ENCODE data around the gene STK38L. TPM values are rescaled to one million over a fixed set of nuclear protein-coding genes. Genes with fewer than 3 reads are reported as not detected.

The STK38L gene
- total RNA-seq, 1 experiment from 2014 or later: 25.2 TPM

GRCh38 chr12:27343255-27344000 lies 99.3 kb downstream of the STK38L start:
- TF ChIP-seq POLR2AphosphoS5 (IDR thresholded peaks at IDR 0.05; ENCODE audit: low read depth, low read length): no peak
- no peak for TF ChIP-seq SIN3A (IDR thresholded peaks at IDR 0.05; ENCODE audit: borderline replicate concordance, insufficient read depth, low read depth, low read length)
- no peak for TF ChIP-seq TCF7L2 (IDR thresholded peaks at IDR 0.05; ENCODE audit: low read depth, low read length)
- TF ChIP-seq REST (IDR thresholded peaks at IDR 0.05; ENCODE audit: insufficient read depth in 1 of 2, low read depth in 2 of 2, low read length in 1 of 2): no peak
- TF ChIP-seq CTCF (IDR thresholded peaks at IDR 0.05): no peak
- in situ Hi-C loops (cut with HindIII; ENCODE audit: low pct_unique_long_range_greater_than_20kb, low sequenced_read_pairs) (no loop called here), intact Hi-C loops (cut with micrococcal nuclease; ENCODE audit: unreplicated experiment) (no loop called here)
- DNase-seq (ENCODE audit: low read depth, low spot score) (peak; percentile 97), ATAC-seq (peak; percentile 92)
- peaks cover 19% of the 10 kb centered on the region; the same call in 1 of the 2 replicates for H3K4me1 ChIP-seq (ENCODE audit: control insufficient read depth, insufficient read depth, low read length)
- ChIA-PET POLR2A (no interaction called here), CTCF (no interaction called here)
- H3K9me3 ChIP-seq (ENCODE audit: control insufficient read depth, insufficient read depth, low read depth, low read length): no peaks in the 10 kb centered on the region
- H3K27me3 ChIP-seq (ENCODE audit: control insufficient read depth, insufficient read depth, low read length): no peaks in the 10 kb centered on the region
- no peaks in the 10 kb centered on the region for H3K36me3 ChIP-seq (ENCODE audit: control insufficient read depth, insufficient read depth, low read length)
- no peak overlapping the region for H3K27ac ChIP-seq (ENCODE audit: low read length)
- no peak overlapping the region for H3K4me3 ChIP-seq (ENCODE audit: low read depth in 2 of 2, low read length in 2 of 2)
- BruUV-seq (replicated peaks): no TSS peak

GRCh38 chr12:27344246-27344645 lies 100.2 kb downstream of the STK38L start:
- H3K27ac ChIP-seq (ENCODE audit: low read length): no peak overlapping the region
- DNase-seq (ENCODE audit: low read depth, low spot score) (no peak), ATAC-seq (no peak)
- POLR2A ChIA-PET: no interaction called here
- intact Hi-C loops (cut with micrococcal nuclease; ENCODE audit: unreplicated experiment): no loop called here
- peaks cover 19% of the 10 kb centered on the region; the same call in 1 of the 2 replicates for H3K4me1 ChIP-seq (ENCODE audit: control insufficient read depth, insufficient read depth, low read length)
- in situ Hi-C loops (cut with HindIII; ENCODE audit: low pct_unique_long_range_greater_than_20kb, low sequenced_read_pairs): no loop called here
- CTCF ChIA-PET: no interaction called here
- H3K4me3 ChIP-seq (ENCODE audit: low read depth in 2 of 2, low read length in 2 of 2): no peak overlapping the region
- H3K36me3 ChIP-seq (ENCODE audit: control insufficient read depth, insufficient read depth, low read length): no peaks in the 10 kb centered on the region
- BruUV-seq (replicated peaks): no TSS peak
- no peaks in the 10 kb centered on the region for H3K27me3 ChIP-seq (ENCODE audit: control insufficient read depth, insufficient read depth, low read length)
- no peaks in the 10 kb centered on the region for H3K9me3 ChIP-seq (ENCODE audit: control insufficient read depth, insufficient read depth, low read depth, low read length)
- TF ChIP-seq CTCF (IDR thresholded peaks at IDR 0.05): no peak
- TF ChIP-seq REST (IDR thresholded peaks at IDR 0.05; ENCODE audit: insufficient read depth in 1 of 2, low read depth in 2 of 2, low read length in 1 of 2): no peak
- no peak for TF ChIP-seq POLR2AphosphoS5 (IDR thresholded peaks at IDR 0.05; ENCODE audit: low read depth, low read length)
- TF ChIP-seq SIN3A (IDR thresholded peaks at IDR 0.05; ENCODE audit: borderline replicate concordance, insufficient read depth, low read depth, low read length): no peak
- TF ChIP-seq TCF7L2 (IDR thresholded peaks at IDR 0.05; ENCODE audit: low read depth, low read length): no peak
